ENCODE measurements around the gene GTSE1. TPM values are rescaled to one million over a fixed set of nuclear protein-coding genes. Genes with fewer than 3 reads are reported as not detected.

The GTSE1 gene
- total and polyA plus RNA-seq, 2 donors, result 0.33 to 6.6 TPM

GRCh38 chr22:46368871-46369715, 72.4 kb downstream of the GTSE1 start:
- Histone ChIP-seq H3K4me3 (ENCODE audit: low read depth, low read length) (no peak overlapping the region), H3K36me3 (ENCODE audit: insufficient read depth) (peaks cover 1% of the 10 kb centered on the region), H3K4me1 (ENCODE audit: insufficient read depth) (no peaks in the 10 kb centered on the region), H3K27ac (ENCODE audit: low read depth) (no peak overlapping the region)
- DNase-seq (ENCODE audit: extremely low spot score), result no peak
- 90% methylated on average over 31 of the region's 31 CpGs for WGBS

GRCh38 chr22:46369716-46370583, 73.3 kb downstream of the GTSE1 start:
- H3K4me1 ChIP-seq (ENCODE audit: insufficient read depth), result no peaks in the 10 kb centered on the region
- no peak for DNase-seq (ENCODE audit: extremely low spot score)
- H3K27ac ChIP-seq (ENCODE audit: low read depth), result no peak overlapping the region
- 84% methylated on average over 25 of the region's 25 CpGs for WGBS
- peaks cover 1% of the 10 kb centered on the region for H3K36me3 ChIP-seq (ENCODE audit: insufficient read depth)
- H3K4me3 ChIP-seq (ENCODE audit: low read depth, low read length), result no peak overlapping the region

- Histone ChIP-seq H3K27ac (ENCODE audit: low read depth) (no peak overlapping the region), H3K4me1 (ENCODE audit: insufficient read depth) (no peaks in the 10 kb centered on the region)
- WGBS, result 76% methylated on average over 15 of the region's 15 CpGs
Measured at GRCh38 chr22:46370584-46371291, 74.1 kb downstream of the GTSE1 start.

GRCh38 chr22:46371623-46372226, 75.1 kb downstream of the GTSE1 start:
- H3K27ac ChIP-seq (ENCODE audit: low read depth), result no peak overlapping the region
- H3K4me1 ChIP-seq (ENCODE audit: insufficient read depth), result no peaks in the 10 kb centered on the region
- H3K4me3 ChIP-seq (ENCODE audit: low read depth, low read length), result no peak overlapping the region
- 89% methylated on average over 2 of the region's 2 CpGs for WGBS
- no peaks in the 10 kb centered on the region for H3K36me3 ChIP-seq (ENCODE audit: insufficient read depth)
- no peak for DNase-seq (ENCODE audit: extremely low spot score)

More at GRCh38 chr22:46370584-46371291, 74.1 kb downstream of the GTSE1 start:
- no peaks in the 10 kb centered on the region for H3K36me3 ChIP-seq (ENCODE audit: insufficient read depth)
- no peak for DNase-seq (ENCODE audit: extremely low spot score)
- H3K4me3 ChIP-seq (ENCODE audit: low read depth, low read length), result no peak overlapping the region

GRCh38 chr22:46372686-46373085, 76.0 kb downstream of the GTSE1 start:
- no peaks in the 10 kb centered on the region for H3K4me1 ChIP-seq (ENCODE audit: insufficient read depth)
- WGBS, result 91% methylated on average over 18 of the region's 18 CpGs
- no peak for DNase-seq (ENCODE audit: extremely low spot score)
- H3K36me3 ChIP-seq (ENCODE audit: insufficient read depth), result no peaks in the 10 kb centered on the region
- no peak overlapping the region for H3K4me3 ChIP-seq (ENCODE audit: low read depth, low read length)
- no peak overlapping the region for H3K27ac ChIP-seq (ENCODE audit: low read depth)

GRCh38 chr22:46373159-46373558, 76.5 kb downstream of the GTSE1 start:
- Histone ChIP-seq H3K4me3 (ENCODE audit: low read depth, low read length) (no peak overlapping the region), H3K27ac (ENCODE audit: low read depth) (no peak overlapping the region), H3K36me3 (ENCODE audit: insufficient read depth) (no peaks in the 10 kb centered on the region), H3K4me1 (ENCODE audit: insufficient read depth) (no peaks in the 10 kb centered on the region)
- 70% methylated on average over 8 of the region's 8 CpGs for WGBS
- DNase-seq (ENCODE audit: extremely low spot score), result no peak

- Histone ChIP-seq H3K36me3 (ENCODE audit: insufficient read depth) (no peaks in the 10 kb centered on the region), H3K4me3 (ENCODE audit: low read depth, low read length) (no peak overlapping the region), H3K27ac (ENCODE audit: low read depth) (no peak overlapping the region), H3K4me1 (ENCODE audit: insufficient read depth) (no peaks in the 10 kb centered on the region)
- no peak for DNase-seq (ENCODE audit: extremely low spot score)
- WGBS, result 49% methylated on average over 31 of the region's 31 CpGs
Measured at GRCh38 chr22:46373921-46374662, 77.4 kb downstream of the GTSE1 start.

GRCh38 chr22:46374663-46375474, 78.2 kb downstream of the GTSE1 start:
- no peaks in the 10 kb centered on the region for H3K4me1 ChIP-seq (ENCODE audit: insufficient read depth)
- H3K36me3 ChIP-seq (ENCODE audit: insufficient read depth), result no peaks in the 10 kb centered on the region
- peak overlapping the region; percentile 34 for H3K27ac ChIP-seq (ENCODE audit: low read depth)
- no peak for DNase-seq (ENCODE audit: extremely low spot score)
- no peak overlapping the region for H3K4me3 ChIP-seq (ENCODE audit: low read depth, low read length)
- 89% methylated on average over 38 of the region's 38 CpGs for WGBS

GRCh38 chr22:46376111-46376510, 79.4 kb downstream of the GTSE1 start:
- Histone ChIP-seq H3K27ac (ENCODE audit: low read depth) (no peak overlapping the region), H3K4me1 (ENCODE audit: insufficient read depth) (no peaks in the 10 kb centered on the region), H3K4me3 (ENCODE audit: low read depth, low read length) (no peak overlapping the region), H3K36me3 (ENCODE audit: insufficient read depth) (no peaks in the 10 kb centered on the region)
- 95% methylated on average over 3 of the region's 3 CpGs for WGBS
- DNase-seq (ENCODE audit: extremely low spot score), result no peak

GRCh38 chr22:46376908-46377524, 80.3 kb downstream of the GTSE1 start:
- no peak for DNase-seq (ENCODE audit: extremely low spot score)
- Histone ChIP-seq H3K36me3 (ENCODE audit: insufficient read depth) (no peaks in the 10 kb centered on the region), H3K4me3 (ENCODE audit: low read depth, low read length) (no peak overlapping the region), H3K4me1 (ENCODE audit: insufficient read depth) (no peaks in the 10 kb centered on the region), H3K27ac (ENCODE audit: low read depth) (peak overlapping the region; percentile 59)
- 87% methylated on average over 19 of the region's 19 CpGs for WGBS

GRCh38 chr22:46377525-46378425, 81.1 kb downstream of the GTSE1 start:
- WGBS, result 69% methylated on average over 27 of the region's 27 CpGs

More at GRCh38 chr22:46377525-46378425, 81.1 kb downstream of the GTSE1 start:
- no peak for DNase-seq (ENCODE audit: extremely low spot score)
- no peak overlapping the region for H3K4me3 ChIP-seq (ENCODE audit: low read depth, low read length)
- no peaks in the 10 kb centered on the region for H3K36me3 ChIP-seq (ENCODE audit: insufficient read depth)
- peak overlapping the region; percentile 59 for H3K27ac ChIP-seq (ENCODE audit: low read depth)
- no peaks in the 10 kb centered on the region for H3K4me1 ChIP-seq (ENCODE audit: insufficient read depth)
